GM18507 (cell line): ENCODE results near the gene CCDC110.

ENCODE experiments used
- DNase-seq: peaks from one replicate; pipeline ENCODE4 v3.0.0; 2011; ENCODE audit warnings: low read depth; ENCODE audit not compliant: insufficient read length; ENCODE audit errors: extremely low spot score
- FAIRE-seq: peaks from 2 replicates; lab custom pipeline; 2011; peaks lifted over from hg19 to GRCh38; lab: Jason Lieb, UNC

The CCDC110 gene

DNA sequence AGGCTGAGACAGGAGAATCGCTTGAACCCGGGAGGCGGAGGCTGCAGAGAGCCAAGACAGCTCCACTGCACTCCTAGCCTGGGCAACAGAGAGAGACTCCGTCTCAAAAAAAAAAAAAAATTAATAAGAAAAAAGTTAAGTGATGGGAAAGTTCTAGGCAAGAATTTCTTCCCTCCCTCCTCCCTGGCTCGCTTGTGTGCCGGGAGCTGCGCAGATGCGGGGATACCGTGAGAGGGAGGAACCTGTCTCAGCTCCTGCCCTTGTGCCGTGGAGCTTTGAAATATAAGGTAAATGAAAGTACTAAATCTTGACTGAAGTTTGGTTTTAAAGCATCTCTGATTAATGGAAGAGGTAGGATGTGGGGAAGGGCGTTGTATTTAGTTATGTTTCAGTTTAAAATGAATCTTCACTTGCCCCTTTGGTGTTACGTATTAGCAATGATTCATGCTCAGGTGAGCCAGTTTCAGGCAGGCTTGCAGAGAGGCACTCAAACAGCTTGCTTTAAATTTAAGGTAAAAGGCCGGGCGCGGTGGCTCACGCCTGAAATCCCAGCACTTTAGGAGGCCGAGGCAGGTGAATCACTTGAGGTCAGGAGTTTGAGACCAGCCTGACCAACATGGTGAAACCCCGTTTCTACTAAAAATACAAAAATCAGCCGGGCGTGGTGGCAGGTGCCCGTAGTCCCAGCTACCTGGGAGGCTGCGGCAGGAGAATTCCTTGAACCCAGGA is 44.4 kb downstream of the CCDC110 start:
- no peak for FAIRE-seq

DNA sequence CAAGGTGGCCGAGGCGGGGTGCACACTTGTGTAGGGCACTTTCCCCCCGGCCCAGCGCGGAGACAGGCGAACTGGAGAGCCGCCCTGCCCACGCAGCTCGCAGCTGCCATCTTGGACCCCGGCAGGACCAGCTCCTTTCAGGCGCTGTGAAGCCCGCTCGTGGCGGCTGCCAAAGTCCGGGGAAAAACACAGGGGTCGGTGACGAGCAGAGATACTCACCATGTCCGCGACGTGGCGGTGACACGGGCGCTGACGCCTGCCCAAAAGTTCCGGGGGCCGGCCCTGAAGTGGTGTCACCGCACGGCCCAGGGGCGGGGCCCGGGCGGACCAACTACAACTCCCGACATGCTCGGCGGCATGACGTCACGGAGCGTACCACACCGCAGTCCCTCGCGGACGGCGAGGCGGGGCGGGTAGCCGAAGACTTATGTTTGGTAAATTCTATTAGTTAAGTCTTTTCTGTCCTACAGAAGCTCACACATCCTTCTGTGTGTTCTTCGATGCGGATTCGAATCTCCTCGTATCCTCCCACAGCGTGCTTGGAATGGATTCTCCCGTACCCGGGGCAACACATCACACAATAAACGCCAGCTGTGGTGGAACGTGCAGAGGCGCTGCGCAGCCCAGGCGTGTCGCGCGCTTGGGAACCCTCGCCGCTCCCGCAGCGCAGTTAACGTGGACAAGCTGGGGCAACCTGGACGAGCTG is 45.7 kb downstream of the CCDC110 start, which contains the start of gene UFSP2:
UFSP2 (minus strand) TSS at position 318 of the 706 bp plus-strand sequence; CDS start at position 222, 96 bp downstream.
- FAIRE-seq (peak; percentile 94), DNase-seq (peak; percentile 80)

More for the DNA sequence above, 44.4 kb downstream of the CCDC110 start:
- DNase-seq, result no peak

DNA sequence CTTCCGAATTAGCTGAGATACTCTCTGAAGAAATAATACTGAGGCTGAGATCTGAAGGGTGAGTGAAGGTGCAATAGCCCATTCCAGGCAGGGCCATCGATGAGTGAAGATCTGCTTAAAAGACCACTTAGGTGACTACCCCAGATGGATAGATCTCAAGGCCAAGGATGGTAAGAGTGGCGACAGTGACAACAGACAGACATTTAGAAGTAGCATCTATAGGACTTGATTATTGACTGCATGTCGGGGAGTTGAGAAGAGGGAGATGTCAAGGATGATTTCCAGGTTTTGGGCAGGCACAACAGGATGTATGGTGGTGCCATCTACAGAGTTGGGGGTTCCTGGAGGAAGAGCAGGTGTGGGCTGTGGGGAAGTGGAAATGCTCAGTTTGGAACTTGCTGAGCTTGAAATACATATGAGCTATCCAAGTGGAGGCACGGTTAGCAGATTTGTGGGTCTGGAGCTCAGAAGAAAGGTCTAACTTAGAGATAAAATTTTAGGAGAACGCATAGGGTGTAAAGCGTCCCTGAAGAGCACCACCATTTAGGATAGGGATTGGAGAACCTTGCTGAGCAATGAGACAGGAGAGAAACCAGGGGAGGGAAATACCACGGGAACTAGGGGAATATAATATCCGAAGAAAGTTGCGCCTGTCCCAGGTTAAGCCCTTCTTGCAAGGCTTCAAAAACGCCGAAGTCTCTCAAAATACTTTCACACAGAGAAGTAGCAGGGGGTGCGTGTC is 46.5 kb downstream of the CCDC110 start:
- DNase-seq, result no peak
- peak; percentile 56 for FAIRE-seq

DNA sequence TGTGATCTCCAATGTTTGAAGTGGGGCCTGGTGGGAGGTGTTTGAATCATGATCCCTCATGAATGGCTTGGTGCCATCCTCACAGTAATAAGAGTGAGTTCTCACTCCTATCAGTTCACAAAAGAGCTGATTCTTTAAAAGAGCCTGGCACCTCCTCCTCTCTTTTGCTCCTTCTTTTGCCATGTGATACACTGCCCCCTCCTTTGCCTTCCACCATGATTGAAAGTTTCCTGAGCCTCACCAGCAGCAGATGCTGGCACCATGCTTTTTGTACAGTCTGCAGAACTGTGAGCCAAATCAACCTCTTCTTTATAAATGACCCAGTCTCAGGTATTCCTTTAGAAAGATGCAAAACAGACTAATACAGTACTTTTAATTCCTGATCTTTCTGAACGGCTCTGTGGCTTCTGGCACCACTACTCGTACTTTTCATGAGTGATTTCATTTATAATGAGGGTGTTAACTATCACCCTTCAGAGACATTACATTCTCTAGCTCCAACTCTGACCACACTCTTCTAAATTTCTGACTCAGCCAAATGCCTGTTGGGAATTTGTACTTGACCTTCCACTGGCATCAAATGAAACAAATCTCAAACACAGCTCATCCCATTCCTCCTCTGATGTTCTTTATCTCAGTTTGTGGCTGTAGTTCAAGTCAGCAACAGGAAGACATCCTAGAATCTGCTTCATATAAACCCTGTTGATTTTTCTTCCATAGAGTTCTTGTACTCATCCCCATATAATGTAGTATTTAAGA is 50.0 kb downstream of the CCDC110 start:
- DNase-seq (no peak), FAIRE-seq (no peak)

DNA sequence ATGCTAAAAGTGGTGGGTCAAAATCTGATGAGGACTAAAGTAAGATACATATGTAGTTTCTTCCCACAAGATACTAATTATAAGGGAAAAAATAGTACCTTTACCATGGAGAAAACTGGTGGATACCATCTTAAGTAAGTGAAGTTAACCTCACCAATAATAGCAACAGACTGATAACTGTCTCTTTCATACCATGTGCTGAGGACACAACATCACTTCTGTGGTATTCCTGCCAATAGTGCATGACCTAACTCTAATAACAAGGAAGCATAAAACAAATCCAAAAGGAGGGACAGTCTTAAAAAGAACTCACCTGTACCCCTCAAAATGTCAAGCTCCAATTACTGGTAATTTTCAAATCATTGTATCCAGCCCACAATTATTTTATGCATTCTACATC is 54.6 kb downstream of the CCDC110 start:
- no peak for FAIRE-seq
- DNase-seq, result no peak

DNA sequence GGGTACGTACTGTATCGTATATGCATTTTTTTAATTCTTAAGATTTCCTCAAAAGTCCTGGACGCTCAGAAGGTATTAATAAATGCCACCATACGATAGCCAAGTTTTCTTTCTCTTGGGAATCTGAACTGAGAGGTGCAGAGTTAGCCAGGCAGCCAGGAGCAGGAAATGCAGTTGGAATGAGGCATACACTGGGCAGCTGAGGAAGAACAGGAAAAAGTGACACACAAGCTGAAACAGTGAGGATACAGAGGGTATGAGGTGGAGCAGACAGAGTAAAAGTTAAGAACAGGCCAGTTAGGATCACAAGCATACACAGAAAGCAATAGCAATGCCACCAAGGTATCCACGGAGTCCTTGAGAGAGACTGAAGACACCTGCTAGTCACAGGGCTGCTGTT is 59.1 kb downstream of the CCDC110 start:
- DNase-seq, result no peak
- no peak for FAIRE-seq

DNA sequence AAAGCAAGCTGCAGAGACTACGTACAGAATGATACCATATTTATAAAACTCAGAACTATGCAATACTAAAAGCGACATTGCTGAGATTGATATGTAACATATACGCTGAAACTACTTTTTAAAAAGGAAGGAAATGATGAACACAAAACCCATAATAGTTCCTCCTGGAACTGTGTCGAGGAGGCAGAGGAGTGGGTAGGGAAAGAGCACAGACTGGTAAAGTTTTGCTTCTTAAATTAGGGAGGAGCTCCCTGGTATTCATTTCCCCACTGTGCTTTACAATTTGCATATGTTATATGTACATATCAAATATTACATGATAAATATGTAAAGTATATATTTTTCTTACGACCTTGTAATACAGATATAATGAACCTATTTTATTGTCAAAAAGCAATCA is 59.7 kb downstream of the CCDC110 start:
- DNase-seq, result no peak
- FAIRE-seq, result no peak

DNA sequence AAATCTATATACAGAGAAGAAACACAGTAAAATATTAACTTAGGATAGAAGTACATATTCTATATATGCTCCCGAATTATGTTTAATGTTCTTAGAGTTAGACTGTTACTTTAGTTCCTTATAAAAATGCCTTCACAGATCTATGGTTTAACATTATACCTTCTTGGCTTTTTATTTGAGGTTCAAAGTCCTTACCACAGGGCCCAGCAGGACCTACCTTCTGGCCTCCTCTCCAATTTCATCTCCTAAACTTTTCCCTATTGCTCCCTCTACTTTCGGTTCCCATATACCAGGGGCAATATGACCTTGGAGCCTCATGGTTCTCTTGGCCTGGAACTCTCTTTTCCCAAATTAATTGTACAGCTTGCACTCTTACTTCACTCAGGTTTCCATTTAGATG is 63.1 kb downstream of the CCDC110 start:
- no peak for FAIRE-seq
- no peak for DNase-seq

DNA sequence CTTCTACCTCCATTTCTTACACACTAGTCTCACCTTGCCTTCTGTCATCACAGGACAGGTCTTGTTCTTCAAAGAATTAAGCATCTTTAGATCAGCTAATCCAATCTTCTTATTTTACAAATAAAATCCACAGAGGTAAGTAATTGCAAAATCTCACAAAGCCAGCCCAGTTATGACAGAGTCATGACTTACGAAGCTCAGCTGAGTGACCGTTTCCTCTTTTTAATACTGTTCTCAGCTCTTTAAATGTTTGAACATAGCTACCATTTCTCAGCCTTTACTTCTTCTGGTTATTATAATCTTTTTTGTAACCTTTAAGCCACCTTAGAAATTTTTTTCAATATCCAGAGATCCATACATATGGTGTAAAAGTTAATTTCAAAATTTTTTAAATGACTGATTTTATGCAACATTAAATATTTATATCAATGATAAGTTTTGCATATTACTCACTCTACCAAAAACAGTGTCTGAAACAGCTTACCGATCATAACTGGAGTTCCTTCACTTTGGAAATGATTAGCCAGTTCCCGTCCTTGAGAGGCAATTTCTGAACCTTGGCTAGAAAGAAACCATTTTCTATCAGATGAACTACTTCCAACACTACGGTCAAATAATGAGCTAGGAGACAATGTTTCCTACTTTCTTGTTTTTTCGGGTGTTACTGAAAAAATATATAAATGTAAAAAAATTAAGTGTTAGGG is 66.1 kb downstream of the CCDC110 start:
- DNase-seq, result no peak
- FAIRE-seq, result peak; percentile 75

DNA sequence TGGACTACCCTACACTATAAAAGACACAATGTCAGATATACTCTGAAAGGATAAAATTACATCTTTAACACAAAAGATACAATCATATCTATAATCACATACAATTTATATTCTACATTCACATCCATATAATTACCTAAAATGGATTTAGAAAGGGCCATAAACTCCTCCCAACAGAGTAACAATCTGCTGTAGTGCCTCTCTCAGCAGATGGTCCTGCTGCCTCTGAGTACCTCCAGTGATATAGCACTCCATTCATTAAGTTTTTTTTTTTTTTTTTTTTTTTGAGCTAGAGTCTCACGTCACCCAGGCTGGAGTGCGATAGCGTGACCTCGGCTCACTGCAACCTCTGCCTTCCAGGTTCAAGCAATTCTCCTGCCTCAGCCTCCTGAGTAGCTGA is 67.5 kb downstream of the CCDC110 start:
- FAIRE-seq, result no peak
- DNase-seq, result no peak

DNA sequence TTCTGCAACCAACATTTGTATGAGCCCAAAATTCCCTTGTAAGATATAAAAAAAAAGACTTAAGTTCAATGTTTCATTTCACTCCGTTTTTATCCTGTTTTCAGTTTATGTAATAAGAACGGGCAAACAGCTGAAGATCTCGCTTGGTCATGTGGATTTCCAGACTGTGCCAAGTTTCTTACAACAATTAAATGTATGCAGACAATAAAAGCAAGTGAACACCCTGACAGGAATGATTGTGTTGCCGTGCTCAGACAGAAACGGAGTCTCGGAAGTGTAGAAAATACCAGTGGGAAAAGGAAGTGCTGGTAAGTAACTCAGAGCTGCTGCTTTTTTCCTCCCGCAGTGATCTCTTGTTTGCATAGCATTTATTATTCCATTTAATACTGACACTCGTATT is 72.1 kb downstream of the CCDC110 start:
- DNase-seq (no peak), FAIRE-seq (no peak)

DNA sequence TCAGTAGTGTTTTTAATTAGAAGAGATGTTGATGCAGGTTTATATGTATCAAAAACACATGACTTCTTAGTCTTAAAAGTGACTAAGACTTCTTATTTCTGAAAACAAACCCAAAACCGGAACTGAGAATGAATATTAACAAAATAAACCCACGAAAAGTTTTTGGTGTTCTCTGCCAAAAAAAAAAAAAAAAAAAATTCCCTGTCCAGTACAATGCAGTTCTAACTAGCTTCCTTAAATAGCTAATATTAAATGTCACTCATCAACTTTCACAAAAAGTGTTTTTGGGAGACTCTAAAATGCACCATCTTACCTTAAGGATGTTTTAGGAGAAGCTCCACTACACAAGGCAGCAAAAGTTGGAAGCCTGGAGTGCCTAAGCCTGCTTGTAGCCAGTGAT is 72.9 kb downstream of the CCDC110 start:
- FAIRE-seq (peak; percentile 47), DNase-seq (no peak)

DNA sequence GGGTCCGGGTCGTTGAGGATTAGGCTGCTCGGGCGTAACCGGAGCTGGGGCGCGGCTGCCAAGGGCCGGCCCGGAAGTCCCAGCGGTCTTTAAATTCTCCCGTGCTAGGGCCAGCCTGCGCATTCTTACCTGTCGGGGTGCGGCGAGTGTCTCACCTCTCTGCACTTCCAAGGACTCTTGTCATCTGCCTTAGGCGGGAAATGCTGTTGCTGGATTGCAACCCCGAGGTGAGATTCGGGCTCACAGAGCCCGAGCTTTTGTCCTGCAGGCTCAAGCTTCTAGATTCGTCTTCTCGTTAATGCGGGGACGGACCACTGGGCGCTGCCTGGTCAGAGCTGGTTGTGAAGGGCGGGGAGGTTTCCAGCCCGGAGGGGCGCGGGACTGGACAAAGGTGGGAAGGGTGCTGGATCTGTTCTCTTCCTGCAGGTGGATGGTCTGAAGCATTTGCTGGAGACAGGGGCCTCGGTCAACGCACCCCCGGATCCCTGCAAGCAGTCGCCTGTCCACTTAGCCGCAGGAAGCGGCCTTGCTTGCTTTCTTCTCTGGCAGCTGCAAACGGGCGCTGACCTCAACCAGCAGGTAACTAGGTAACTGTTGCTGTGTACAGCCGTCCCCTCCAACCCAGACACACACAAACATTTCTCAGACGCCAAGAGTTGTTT is 74.7 kb downstream of the CCDC110 start, which contains the start of gene ANKRD37:
ANKRD37 (plus strand) TSS at position 118 of the 662 bp plus-strand sequence; CDS start at position 201, 83 bp downstream.
- DNase-seq (no peak), FAIRE-seq (no peak)

DNA sequence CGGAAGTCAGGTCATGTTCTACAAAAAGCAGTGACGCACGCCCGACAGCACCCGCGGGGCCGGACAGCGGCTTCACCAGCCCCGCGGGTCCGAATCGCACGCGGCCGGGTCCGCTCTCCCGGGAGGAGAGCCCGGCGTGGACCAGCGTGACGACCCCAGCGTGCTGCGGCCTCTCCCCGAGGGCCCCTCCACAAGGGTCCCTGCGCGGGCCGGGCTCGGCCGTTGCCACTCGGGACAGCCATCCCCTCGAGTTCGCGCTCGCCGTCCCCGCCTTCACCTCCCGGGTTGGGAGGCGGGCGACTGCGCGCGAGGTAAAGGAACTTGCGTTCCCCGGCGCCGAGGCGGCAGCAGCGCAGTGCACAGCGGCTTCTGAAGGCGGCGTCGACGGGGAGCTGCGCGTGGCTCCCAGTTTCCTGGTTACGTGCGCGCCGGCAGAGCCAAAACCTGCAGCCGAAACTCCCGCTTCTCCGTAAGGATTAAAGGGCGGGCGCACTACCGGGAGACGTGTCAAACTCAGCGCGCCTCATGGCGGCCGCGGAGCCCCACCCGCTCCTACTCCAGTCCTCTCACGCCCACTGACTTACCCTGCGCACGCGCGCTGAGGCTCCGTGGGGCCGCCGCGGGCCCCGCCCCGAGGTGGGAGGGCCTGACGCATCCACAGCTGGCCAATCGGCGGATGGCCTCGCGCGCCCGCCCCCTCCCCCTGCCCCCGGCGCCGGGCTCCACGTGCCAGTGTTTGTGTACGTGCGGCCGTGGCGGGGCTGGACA is 75.4 kb downstream of the CCDC110 start:
- FAIRE-seq (peak; percentile 99), DNase-seq (peak; percentile 98)

DNA sequence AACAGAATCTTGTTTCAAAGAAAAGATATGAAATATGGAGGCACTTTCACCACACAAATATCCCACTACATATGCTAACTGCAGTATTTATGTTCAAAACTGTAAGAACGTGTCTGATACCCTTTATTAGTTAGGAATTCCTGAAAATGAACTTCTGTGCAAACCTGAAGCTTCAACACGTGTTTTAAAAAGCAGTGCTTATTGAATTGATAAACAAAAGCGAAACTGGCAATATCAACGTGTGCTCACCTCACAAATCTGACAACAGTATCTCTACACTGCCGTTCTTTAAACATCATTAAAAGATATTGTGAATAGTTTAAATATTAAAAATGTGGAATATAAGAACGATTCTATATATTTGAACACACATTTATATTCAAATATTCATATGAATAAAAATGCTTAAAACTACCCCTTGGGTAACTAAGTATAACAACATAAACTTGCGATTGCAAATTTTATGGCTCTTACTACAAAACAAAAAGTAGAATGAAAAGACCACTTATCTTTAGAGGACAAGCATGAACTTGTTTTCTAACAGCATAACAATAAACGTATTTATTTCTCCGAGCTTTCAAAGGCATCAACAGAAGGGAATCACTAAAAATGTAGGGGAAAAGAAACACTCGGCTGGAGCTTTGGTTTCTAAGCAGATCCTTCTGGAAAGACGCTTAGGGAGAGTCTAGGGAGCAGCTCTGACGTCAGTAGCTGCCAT is 76.1 kb downstream of the CCDC110 start, which contains the start of gene LRP2BP:
LRP2BP (minus strand) TSS at position 687 of the 718 bp plus-strand sequence. CDS start 17,738 bp downstream, outside the sequence.
- FAIRE-seq (peak; percentile 81), DNase-seq (no peak)
